Effector memory CD4-positive, alpha-beta T cell (primary cell): ENCODE measurements around the gene MTHFSD.

ENCODE experiments used
- DNase-seq, 3 donors: peaks; one replicate each; pipeline ENCODE4 v3.0.0-alpha.2; 2020
- H3K27ac ChIP-seq: 2 replicates; pipeline ENCODE4 v1.7.0; 2013; ENCODE audit warnings: mild to moderate bottlenecking, low read length, moderate library complexity; ENCODE audit not compliant: insufficient read depth, poor library complexity, severe bottlenecking
- H3K27me3 ChIP-seq: replicated peaks from 2 replicates; pipeline ENCODE4 v1.7.0; 2013; ENCODE audit warnings: mild to moderate bottlenecking, low read length; ENCODE audit not compliant: insufficient read depth, control insufficient read depth, poor library complexity, severe bottlenecking
- H3K36me3 ChIP-seq: 2 replicates; pipeline ENCODE4 v1.7.0; 2013; ENCODE audit warnings: mild to moderate bottlenecking, low read length, moderate library complexity; ENCODE audit not compliant: control insufficient read depth, insufficient read depth
- H3K4me1 ChIP-seq: 2 replicates; pipeline ENCODE4 v1.7.0; 2013; ENCODE audit warnings: low read length, mild to moderate bottlenecking; ENCODE audit not compliant: control insufficient read depth, insufficient read depth, poor library complexity, severe bottlenecking
- H3K4me3 ChIP-seq: 2 replicates; pipeline ENCODE4 v1.7.0; 2013; ENCODE audit warnings: low read length, low read depth, mild to moderate bottlenecking; ENCODE audit not compliant: insufficient read depth, poor library complexity, severe bottlenecking
- H3K9me3 ChIP-seq: 2 replicates; pipeline ENCODE4 v1.7.0; 2013; ENCODE audit warnings: mild to moderate bottlenecking, low read length, moderate library complexity; ENCODE audit not compliant: control insufficient read depth

The MTHFSD gene

GRCh38 chr16:86581458-86581857 is 26.4 kb upstream of the MTHFSD start:
- peaks cover 16% of the 10 kb centered on the region for H3K27me3 ChIP-seq
- no peak overlapping the region for H3K27ac ChIP-seq
- H3K4me1 ChIP-seq: peaks cover 1% of the 10 kb centered on the region
- H3K36me3 ChIP-seq: no peaks in the 10 kb centered on the region
- H3K9me3 ChIP-seq: no peaks in the 10 kb centered on the region
- H3K4me3 ChIP-seq: no peak overlapping the region
- no peak for DNase-seq

GRCh38 chr16:86580791-86581170 is 25.7 kb upstream of the MTHFSD start:
- Histone ChIP-seq H3K9me3 (no peaks in the 10 kb centered on the region), H3K27me3 (peaks cover 19% of the 10 kb centered on the region), H3K4me3 (no peak overlapping the region), H3K4me1 (peaks cover 6% of the 10 kb centered on the region), H3K36me3 (no peaks in the 10 kb centered on the region), H3K27ac (no peak overlapping the region)
- no peak for DNase-seq

DNA sequence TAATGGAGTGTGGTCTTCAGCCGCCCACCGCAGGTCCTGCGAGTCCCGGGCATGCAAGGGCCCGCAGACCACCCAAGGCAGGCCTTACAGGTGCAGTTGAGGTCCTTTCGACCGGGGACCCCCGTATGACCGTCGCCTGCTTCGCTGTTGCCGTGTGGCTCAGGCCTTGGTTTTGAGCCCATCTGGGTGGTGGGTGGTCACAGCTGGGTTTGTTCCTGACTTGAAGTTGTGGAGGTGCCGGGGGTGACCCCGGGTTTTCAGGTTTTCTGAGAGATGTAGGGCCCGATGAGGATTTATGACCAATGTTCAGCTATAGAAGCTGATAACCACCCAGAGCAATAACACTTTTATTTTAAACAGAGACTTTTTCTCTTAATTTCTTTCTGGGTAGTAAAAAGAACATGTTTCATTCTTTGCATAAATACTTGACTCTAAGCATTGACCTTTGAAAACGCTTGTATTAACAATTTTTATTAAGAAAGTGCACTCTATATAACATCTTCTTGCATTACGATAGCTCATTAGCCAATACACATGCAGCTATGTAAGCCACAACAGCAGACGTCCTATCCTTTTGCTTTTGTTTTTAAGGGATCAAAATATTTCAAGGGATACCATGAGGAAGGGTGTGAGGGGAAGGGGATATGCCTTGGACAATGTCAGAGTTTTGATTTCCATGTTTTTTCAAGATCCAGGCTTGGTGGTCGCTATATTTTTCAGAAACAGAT is 25.2 kb upstream of the MTHFSD start:
- DNase-seq: no peak
- Histone ChIP-seq H3K27me3 (peaks cover 24% of the 10 kb centered on the region), H3K4me3 (no peak overlapping the region)

DNA sequence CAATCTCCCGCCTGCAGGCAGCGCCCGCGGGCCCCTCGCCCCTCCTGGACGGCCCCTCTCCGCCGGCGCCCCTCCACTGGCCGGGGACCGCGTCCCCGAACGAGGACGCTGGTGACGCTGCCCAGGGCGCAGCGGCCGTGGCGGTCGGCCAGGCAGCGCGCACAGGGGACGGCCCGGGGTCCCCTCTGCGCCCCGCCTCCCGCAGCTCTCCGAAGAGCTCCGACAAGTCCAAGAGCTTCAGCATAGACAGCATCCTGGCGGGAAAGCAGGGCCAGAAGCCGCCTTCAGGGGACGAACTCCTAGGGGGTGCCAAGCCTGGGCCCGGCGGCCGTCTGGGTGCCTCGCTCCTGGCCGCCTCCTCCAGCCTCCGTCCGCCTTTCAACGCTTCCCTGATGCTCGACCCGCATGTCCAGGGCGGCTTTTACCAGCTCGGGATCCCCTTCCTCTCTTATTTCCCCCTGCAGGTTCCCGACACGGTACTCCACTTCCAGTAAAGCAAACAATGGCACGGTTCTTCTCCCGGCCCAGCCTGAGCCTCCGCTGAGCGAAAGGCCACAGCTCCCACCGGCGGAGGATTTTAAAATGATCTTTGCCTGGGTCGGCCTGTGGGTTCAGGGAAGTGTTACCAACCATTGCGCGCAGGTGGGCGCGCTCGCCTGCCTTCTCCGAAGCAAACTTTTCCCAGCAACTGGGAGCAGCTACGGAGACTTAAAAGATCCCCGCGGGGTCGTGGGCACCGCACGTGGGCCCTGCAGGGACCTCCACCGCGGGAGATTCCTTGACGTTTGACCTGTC is 24.4 kb upstream of the MTHFSD start:
- Histone ChIP-seq H3K9me3 (no peaks in the 10 kb centered on the region), H3K27me3 (peaks cover 29% of the 10 kb centered on the region), H3K4me3 (no peak overlapping the region), H3K4me1 (peaks cover 8% of the 10 kb centered on the region), H3K36me3 (no peaks in the 10 kb centered on the region), H3K27ac (no peak overlapping the region)
- no peak for DNase-seq

More for the DNA sequence above, 25.2 kb upstream of the MTHFSD start:
- no peak overlapping the region for H3K27ac ChIP-seq
- H3K4me1 ChIP-seq: peaks cover 8% of the 10 kb centered on the region
- no peaks in the 10 kb centered on the region for H3K36me3 ChIP-seq
- no peaks in the 10 kb centered on the region for H3K9me3 ChIP-seq

DNA sequence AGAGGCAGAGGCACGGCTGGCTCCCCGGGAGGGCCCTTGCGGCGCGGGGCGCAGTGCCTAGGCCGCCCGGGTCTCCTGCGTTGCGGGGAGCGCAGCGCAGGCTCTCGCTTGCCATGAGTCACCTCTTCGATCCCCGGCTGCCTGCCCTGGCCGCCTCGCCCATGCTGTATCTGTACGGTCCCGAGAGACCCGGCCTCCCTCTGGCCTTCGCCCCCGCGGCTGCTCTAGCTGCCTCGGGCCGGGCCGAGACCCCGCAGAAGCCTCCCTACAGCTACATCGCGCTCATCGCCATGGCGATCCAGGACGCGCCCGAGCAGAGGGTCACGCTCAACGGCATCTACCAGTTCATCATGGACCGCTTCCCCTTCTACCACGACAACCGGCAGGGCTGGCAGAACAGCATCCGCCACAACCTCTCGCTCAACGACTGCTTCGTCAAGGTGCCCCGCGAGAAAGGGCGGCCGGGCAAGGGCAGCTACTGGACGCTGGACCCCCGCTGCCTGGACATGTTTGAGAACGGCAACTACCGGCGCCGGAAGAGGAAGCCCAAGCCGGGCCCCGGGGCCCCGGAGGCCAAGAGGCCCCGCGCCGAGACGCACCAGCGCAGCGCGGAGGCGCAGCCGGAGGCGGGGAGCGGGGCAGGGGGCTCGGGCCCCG is 23.7 kb upstream of the MTHFSD start:
- peaks cover 8% of the 10 kb centered on the region for H3K4me1 ChIP-seq
- no peak overlapping the region for H3K4me3 ChIP-seq
- H3K27me3 ChIP-seq: peaks cover 29% of the 10 kb centered on the region
- no peaks in the 10 kb centered on the region for H3K36me3 ChIP-seq
- no peak overlapping the region for H3K27ac ChIP-seq
- no peak for DNase-seq
- H3K9me3 ChIP-seq: no peaks in the 10 kb centered on the region

GRCh38 chr16:86578061-86578599 is 23.1 kb upstream of the MTHFSD start, which contains the start of gene FOXL1:
Gene FOXL1, plus strand, starts transcription at chr16:86578549. Its CDS starts 175 bp downstream, at chr16:86578724.
- Histone ChIP-seq H3K36me3 (no peaks in the 10 kb centered on the region), H3K9me3 (no peaks in the 10 kb centered on the region), H3K4me3 (no peak within 1 kb of the TSS), H3K4me1 (peaks cover 8% of the 10 kb centered on the region), H3K27ac (no peak within 1 kb of the TSS), H3K27me3 (peaks cover 28% of the 10 kb centered on the region)
- DNase-seq: no peak

GRCh38 chr16:86577314-86577971 is 22.4 kb upstream of the MTHFSD start:
- no peaks in the 10 kb centered on the region for H3K36me3 ChIP-seq

GRCh38 chr16:86576591-86577313 is 21.7 kb upstream of the MTHFSD start:
- H3K4me3 ChIP-seq: peak overlapping the region; percentile 14
- no peak overlapping the region for H3K27ac ChIP-seq
- H3K4me1 ChIP-seq: peaks cover 8% of the 10 kb centered on the region
- DNase-seq: no peak
- H3K27me3 ChIP-seq: peaks cover 26% of the 10 kb centered on the region
- no peaks in the 10 kb centered on the region for H3K9me3 ChIP-seq
- H3K36me3 ChIP-seq: no peaks in the 10 kb centered on the region

More at GRCh38 chr16:86577314-86577971, 22.4 kb upstream of the MTHFSD start:
- Histone ChIP-seq H3K27me3 (peaks cover 26% of the 10 kb centered on the region), H3K4me3 (no peak overlapping the region), H3K27ac (no peak overlapping the region), H3K9me3 (no peaks in the 10 kb centered on the region), H3K4me1 (peaks cover 8% of the 10 kb centered on the region)
- DNase-seq: no peak
